Activated gamma-delta T cell treated with Interleukin-2 at 50 U/mL for 16 hours (primary cell): ENCODE measurements around the gene AIFM3.

Experiments used
- DNase-seq: peaks from one replicate; pipeline ENCODE4 v3.0.0-alpha.2; 2020

The AIFM3 gene

GRCh38 chr22:20976291-20976877, 9.3 kb downstream of the AIFM3 start:
- DNase-seq: no peak

GRCh38 chr22:20977019-20977418, 10.0 kb downstream of the AIFM3 start:
- no peak for DNase-seq

DNA sequence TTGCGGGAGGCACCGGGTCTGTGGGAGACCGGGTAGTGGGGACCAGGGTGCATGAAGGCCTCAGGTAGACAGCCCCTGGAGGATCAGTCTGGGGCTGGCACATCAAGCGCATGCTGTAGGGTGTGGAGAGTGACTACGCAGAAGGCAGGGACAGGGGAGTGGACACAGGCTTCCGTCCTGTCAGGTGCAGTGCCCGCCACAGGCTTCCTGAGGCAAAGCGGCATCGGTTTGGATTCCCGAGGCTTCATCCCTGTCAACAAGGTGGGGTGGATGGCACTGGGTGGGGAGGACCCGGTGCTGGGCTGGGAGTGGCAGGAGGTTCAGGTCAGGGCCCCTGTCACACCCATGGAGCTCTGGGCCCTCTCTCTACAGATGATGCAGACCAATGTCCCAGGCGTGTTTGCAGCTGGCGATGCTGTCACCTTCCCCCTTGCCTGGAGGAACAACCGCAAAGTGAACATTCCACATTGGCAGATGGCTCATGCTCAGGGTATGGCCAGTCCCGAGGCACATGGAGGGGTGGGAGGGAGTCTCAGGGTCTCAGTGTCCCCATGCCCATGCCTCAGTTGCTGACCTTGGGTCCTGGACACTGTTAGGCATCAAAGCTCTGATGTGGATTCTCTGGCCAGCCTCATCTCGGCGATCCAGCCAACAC, 10.6 kb downstream of the AIFM3 start:
- no peak for DNase-seq

- no peak for DNase-seq
Measured at GRCh38 chr22:20978419-20978818, 11.4 kb downstream of the AIFM3 start.

- peak; percentile 33 for DNase-seq
Measured at GRCh38 chr22:20979243-20979809, 12.3 kb downstream of the AIFM3 start.

DNA sequence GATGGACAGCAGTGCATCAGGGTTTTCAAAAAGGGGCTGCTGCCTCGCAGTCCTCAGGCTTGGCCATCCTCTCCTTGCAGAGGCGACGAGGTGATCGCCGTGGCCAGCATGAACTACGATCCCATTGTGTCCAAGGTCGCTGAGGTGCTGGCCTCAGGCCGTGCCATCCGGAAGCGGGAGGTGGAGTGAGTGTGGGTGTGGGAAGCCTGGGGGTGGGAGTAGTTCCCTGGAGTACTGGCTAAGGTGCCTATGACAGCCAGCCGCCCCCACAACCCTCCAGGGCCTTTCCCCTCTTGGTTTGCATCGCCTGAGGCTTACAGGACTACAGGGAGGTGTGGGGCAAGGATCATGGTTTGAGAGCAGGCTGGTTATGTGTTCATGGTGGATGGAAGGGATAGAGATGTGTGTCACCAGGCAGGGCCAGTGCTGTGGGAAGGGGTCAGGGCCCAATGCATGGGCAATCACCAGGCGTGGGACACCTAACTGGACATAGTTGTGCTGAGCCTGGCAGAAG, 12.9 kb downstream of the AIFM3 start:
- no peak for DNase-seq

GRCh38 chr22:20980523-20980922, 13.5 kb downstream of the AIFM3 start:
- no peak for DNase-seq

DNA sequence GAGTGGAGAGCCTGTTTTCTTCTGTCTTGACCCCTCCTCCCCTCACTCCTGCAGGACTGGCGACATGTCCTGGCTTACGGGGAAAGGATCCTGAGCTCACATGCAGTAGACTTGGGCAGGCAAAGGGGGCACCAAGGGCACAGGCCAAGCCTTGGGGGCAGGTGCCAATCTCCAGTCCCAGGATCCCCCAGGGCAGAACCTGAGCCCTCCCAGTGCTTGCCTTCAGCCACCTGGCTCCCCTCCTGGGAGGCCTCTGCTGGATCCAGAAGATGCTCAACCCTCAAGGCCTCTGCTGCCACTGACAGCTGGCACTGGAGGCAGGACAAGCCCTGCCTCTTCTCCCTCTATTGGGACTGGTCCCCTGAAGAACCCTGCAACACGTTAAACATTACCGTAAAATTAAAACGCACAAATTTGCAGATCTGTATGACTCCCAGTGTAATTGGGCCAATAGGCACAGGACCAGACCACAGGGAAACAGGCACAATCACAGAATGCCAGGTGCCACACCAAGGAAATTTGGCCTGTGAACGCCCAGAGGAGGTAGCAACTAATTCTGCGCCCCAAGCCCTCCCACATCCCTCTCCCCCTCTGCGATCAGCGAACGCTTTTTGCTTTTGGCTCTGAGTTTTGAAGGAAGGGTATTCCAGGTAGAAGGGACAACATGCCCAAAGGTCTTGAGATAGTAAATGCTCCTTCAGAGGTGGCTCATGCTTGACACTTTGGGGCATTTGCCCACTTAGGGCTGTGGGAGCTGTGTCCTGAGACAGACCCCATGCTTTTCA, 14.1 kb downstream of the AIFM3 start:
- DNase-seq: no peak

GRCh38 chr22:20981787-20982562, 14.9 kb downstream of the AIFM3 start, which contains the start of gene LZTR1:
LZTR1 (plus strand) TSS chr22:20982297; CDS start chr22:20982372, 75 bp downstream.
- peak; percentile 61 for DNase-seq

DNA sequence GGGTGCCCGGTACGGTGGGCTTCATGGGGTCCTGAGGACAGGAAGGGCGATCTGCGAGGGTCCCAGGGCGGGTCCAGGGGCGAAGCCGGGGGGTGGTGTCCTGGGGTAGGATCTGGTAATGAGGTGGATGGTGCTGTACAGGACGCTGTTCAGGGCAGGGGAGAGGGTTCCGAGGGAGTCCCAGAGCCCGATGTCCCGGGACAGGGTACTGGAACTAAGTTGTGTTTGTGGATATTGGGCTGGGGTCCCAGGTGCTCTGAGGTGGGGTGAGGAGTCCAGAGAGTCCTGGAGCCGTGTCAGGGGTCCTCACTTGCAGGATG, 15.5 kb downstream of the AIFM3 start:
- DNase-seq: no peak

GRCh38 chr22:20983081-20983771, 16.2 kb downstream of the AIFM3 start:
- no peak for DNase-seq

DNA sequence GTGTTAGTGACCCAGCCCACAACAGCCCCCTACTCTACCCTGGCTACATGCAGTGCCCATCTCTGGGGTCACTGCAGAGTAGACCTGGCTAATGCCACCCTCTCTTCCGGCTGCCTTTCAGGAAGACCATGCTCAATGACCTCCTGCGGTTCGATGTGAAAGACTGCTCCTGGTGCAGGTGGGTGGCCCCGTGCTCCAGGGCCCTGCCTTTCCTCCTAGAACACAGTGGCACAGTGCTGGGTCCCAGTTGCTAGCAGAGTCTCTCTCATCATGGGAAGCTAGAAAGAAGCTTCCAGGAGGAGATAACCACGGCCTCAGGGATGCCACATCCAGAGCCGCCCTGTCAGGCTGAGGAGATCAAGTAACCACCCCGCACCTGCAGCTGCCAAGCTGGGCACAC, 18.7 kb downstream of the AIFM3 start:
- no peak for DNase-seq

GRCh38 chr22:20986365-20986764, 19.3 kb downstream of the AIFM3 start:
- DNase-seq: no peak

DNA sequence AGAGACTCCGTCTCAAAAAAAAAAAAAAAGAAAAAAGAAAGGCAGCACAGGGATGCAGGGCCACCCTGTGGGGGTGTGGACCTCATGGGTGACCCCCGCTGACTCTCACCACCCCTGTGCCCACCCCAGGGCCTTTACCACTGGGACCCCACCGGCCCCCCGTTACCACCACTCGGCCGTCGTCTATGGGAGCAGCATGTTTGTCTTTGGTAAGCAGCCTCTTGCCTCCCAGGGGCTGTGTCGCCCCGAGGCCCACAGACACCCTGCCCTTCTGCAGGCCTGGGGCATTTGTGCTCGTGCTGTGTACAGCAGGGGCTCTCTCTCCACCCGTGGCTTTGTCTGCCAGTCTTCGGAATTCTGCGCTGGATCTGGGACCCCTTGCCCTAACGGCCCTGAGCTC, 20.3 kb downstream of the AIFM3 start:
- DNase-seq: no peak

DNA sequence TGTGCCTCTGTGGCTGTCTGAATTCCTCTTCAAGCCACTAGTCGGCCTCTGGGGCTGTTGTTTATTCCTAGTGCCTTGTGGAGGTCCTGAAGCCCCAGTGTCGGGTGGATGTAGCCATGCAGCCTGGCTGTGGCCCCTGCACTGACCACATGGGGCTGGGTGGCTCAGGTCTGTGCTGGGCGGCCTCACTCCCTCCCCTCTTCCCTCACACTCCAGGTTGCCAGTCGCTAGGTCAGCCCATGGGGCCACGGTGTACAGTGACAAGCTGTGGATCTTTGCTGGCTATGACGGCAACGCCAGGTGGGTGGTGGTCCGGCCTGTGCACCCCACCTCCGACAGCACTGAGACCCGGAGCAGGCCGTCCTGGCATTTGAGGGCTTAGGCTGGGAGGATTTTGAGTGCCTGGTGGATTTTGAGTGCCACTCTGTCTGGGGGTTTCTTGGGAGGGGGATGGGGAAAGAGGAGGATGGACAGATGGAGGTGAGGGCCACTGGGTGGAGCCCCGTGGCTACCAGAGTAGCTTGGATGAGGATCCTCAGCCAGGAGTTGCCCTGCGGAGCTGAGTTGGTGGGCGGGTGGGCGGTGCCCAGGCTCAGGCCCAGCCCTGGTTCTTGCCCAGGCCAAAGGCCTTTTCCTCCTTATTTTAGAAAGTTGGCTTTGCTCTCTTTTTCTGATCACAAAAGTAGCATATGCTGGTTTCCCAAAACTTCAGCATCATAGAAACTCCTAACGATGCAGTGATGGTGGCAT, 21.7 kb downstream of the AIFM3 start:
- DNase-seq: no peak

- DNase-seq: no peak
Measured at GRCh38 chr22:20989323-20990138, 22.5 kb downstream of the AIFM3 start.

GRCh38 chr22:20990184-20991180, 23.4 kb downstream of the AIFM3 start:
- DNase-seq: no peak

- no peak for DNase-seq
Measured at GRCh38 chr22:20991252-20992055, 24.4 kb downstream of the AIFM3 start.
